NOMO-1 (cell line): ENCODE results near the gene COX17.

Experiments
- DNase-seq, 2 experiments: peaks; one replicate each; lab custom pipeline; 2025; ENCODE audit not compliant: unreplicated experiment in 2 of 2; lab: John Stamatoyannopoulos, UW

COX17 gene

GRCh38 chr3:119647171-119647570, 30.0 kb downstream of the COX17 start:
- no peak for DNase-seq

- no peak for DNase-seq
Observed at GRCh38 chr3:119645813-119646212, 31.4 kb downstream of the COX17 start.

GRCh38 chr3:119644481-119644880, 32.7 kb downstream of the COX17 start:
- DNase-seq = no peak

- DNase-seq = no peak
Observed at GRCh38 chr3:119643528-119643927, 33.7 kb downstream of the COX17 start.

- no peak for DNase-seq
Observed at GRCh38 chr3:119642746-119643473, 34.3 kb downstream of the COX17 start.

- DNase-seq = no peak
Observed at GRCh38 chr3:119641416-119641815, 35.8 kb downstream of the COX17 start.

GRCh38 chr3:119639494-119640350, 37.5 kb downstream of the COX17 start:
- DNase-seq = no peak

- peak; percentile 43 to 81 for DNase-seq
Observed at GRCh38 chr3:119637679-119638477, 39.3 kb downstream of the COX17 start.

- no peak for DNase-seq
Observed at GRCh38 chr3:119636891-119637611, 40.2 kb downstream of the COX17 start.

GRCh38 chr3:119636249-119636648, 41.0 kb downstream of the COX17 start:
- no peak for DNase-seq

GRCh38 chr3:119635719-119636118, 41.5 kb downstream of the COX17 start:
- DNase-seq = no peak

- DNase-seq = no peak
Observed at GRCh38 chr3:119632829-119633228, 44.4 kb downstream of the COX17 start.

GRCh38 chr3:119632216-119632615, 45.0 kb downstream of the COX17 start:
- DNase-seq = no peak

GRCh38 chr3:119631516-119631915, 45.7 kb downstream of the COX17 start:
- DNase-seq = no peak

- no peak for DNase-seq
Observed at GRCh38 chr3:119630880-119631329, 46.3 kb downstream of the COX17 start.

- DNase-seq = peak; percentile 5 to 40
Observed at GRCh38 chr3:119630128-119630879, 46.9 kb downstream of the COX17 start.

- no peak for DNase-seq
Observed at GRCh38 chr3:119628816-119629445, 48.3 kb downstream of the COX17 start.

- peak in 1 of 2 experiments; percentile 24 for DNase-seq
Observed at GRCh38 chr3:119628390-119628789, 48.8 kb downstream of the COX17 start.

- DNase-seq = peak in 1 of 2 experiments; percentile 4
Observed at GRCh38 chr3:119627461-119627860, 49.7 kb downstream of the COX17 start.
